ENCODE data around the gene POLE3.

The POLE3 gene

GRCh38 chr9:113376634-113377567, 33.6 kb downstream of the POLE3 start, which contains the start of gene HDHD3:
TSS of gene HDHD3 (minus strand) at chr9:113376986. CDS start at chr9:113374354, 2,632 bp downstream.
- Histone ChIP-seq H3K4me3 (replicated peaks; ENCODE audit: low read depth, low read length) (peak within 1 kb of the TSS; percentile 71), H3K27me3 (replicated peaks; ENCODE audit: control insufficient read depth, insufficient read depth, low read length) (no peaks in the 10 kb centered on the region), H3K36me3 (ENCODE audit: control insufficient read depth, insufficient read depth, low read length) (peaks cover 10% of the 10 kb centered on the region)
- TF ChIP-seq CTCF (IDR thresholded peaks at IDR 0.05; ENCODE audit: insufficient read depth, low read length, poor library complexity, severe bottlenecking), result no peak
- peak; percentile 90 for DNase-seq (ENCODE audit: extremely low read depth, insufficient read length)

GRCh38 chr9:113375057-113376023, 35.1 kb downstream of the POLE3 start:
- DNase-seq (ENCODE audit: extremely low read depth, insufficient read length), result no peak
- no peak for TF ChIP-seq CTCF (IDR thresholded peaks at IDR 0.05; ENCODE audit: insufficient read depth, low read length, poor library complexity, severe bottlenecking)
- H3K4me3 ChIP-seq (replicated peaks; ENCODE audit: low read depth, low read length), result peak overlapping the region; percentile 32; the same call in 1 of the 2 replicates
- H3K36me3 ChIP-seq (ENCODE audit: control insufficient read depth, insufficient read depth, low read length), result peaks cover 10% of the 10 kb centered on the region
- no peaks in the 10 kb centered on the region for H3K27me3 ChIP-seq (replicated peaks; ENCODE audit: control insufficient read depth, insufficient read depth, low read length)

- no peak for DNase-seq (ENCODE audit: extremely low read depth, insufficient read length)
- Histone ChIP-seq H3K4me3 (replicated peaks; ENCODE audit: low read depth, low read length) (no peak overlapping the region), H3K27me3 (replicated peaks; ENCODE audit: control insufficient read depth, insufficient read depth, low read length) (no peaks in the 10 kb centered on the region), H3K36me3 (ENCODE audit: control insufficient read depth, insufficient read depth, low read length) (peaks cover 10% of the 10 kb centered on the region)
- TF ChIP-seq CTCF (IDR thresholded peaks at IDR 0.05; ENCODE audit: insufficient read depth, low read length, poor library complexity, severe bottlenecking), result no peak
Observed at GRCh38 chr9:113373676-113374392, 36.6 kb downstream of the POLE3 start.

GRCh38 chr9:113373256-113373655, 37.2 kb downstream of the POLE3 start:
- H3K36me3 ChIP-seq (ENCODE audit: control insufficient read depth, insufficient read depth, low read length), result peaks cover 10% of the 10 kb centered on the region
- no peaks in the 10 kb centered on the region for H3K27me3 ChIP-seq (replicated peaks; ENCODE audit: control insufficient read depth, insufficient read depth, low read length)
- no peak for TF ChIP-seq CTCF (IDR thresholded peaks at IDR 0.05; ENCODE audit: insufficient read depth, low read length, poor library complexity, severe bottlenecking)
- H3K4me3 ChIP-seq (replicated peaks; ENCODE audit: low read depth, low read length), result no peak overlapping the region
- no peak for DNase-seq (ENCODE audit: extremely low read depth, insufficient read length)

GRCh38 chr9:113372059-113372458, 38.4 kb downstream of the POLE3 start:
- peaks cover 10% of the 10 kb centered on the region for H3K36me3 ChIP-seq (ENCODE audit: control insufficient read depth, insufficient read depth, low read length)
- TF ChIP-seq CTCF (IDR thresholded peaks at IDR 0.05; ENCODE audit: insufficient read depth, low read length, poor library complexity, severe bottlenecking), result no peak
- H3K4me3 ChIP-seq (replicated peaks; ENCODE audit: low read depth, low read length), result no peak overlapping the region
- H3K27me3 ChIP-seq (replicated peaks; ENCODE audit: control insufficient read depth, insufficient read depth, low read length), result no peaks in the 10 kb centered on the region
- no peak for DNase-seq (ENCODE audit: extremely low read depth, insufficient read length)

Measured in GM06990 (cell line).